Measurements from ENCODE around the gene KLF11.
A peak's percentile ranks its signal among the peaks of the same experiment; 100 is the strongest.

The KLF11 gene

DNA sequence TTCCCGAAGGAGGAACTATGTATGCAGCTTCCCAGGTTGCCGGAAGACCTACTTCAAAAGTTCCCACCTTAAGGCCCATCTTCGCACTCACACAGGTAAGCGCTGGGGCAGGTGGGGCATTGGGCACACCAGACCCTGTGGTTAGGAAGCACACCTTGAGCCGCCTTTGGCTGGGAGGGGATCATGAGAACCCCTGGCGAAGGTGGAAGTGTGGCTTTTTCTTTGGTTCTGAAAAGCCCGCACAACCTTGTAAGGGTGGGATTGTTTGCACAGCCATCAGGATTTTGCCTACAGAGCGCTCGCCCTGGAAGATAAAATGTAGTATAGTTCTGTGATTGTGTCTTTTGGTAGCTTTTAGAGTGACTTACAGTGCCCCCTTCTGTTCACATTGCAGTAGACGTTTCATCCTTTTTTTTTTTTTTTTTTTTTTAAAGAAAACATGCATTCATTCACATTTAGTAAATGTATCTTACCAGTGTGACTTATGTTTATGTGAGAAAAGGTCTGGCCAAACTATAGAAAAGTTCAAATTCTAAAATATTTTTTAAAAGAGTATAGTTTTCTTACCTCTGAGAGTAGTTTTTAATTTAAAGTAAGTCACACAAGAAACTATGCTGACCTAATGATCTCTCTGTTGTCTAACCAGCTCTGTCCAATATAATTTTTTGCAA lies 5.3 kb downstream of the KLF11 start:
- H3K4me1 ChIP-seq (ENCODE audit: control insufficient read depth, low read length) = no peaks in the 10 kb centered on the region
- H3K4me3 ChIP-seq (ENCODE audit: low read length) = no peak overlapping the region
- no peaks in the 10 kb centered on the region for H3K36me3 ChIP-seq (ENCODE audit: control insufficient read depth, low read length)
- H3K9me3 ChIP-seq (ENCODE audit: control insufficient read depth, insufficient read depth, low read length) = no peaks in the 10 kb centered on the region
- TF ChIP-seq EZH2phosphoT487 (IDR thresholded peaks at IDR 0.05; ENCODE audit: borderline replicate concordance, low read length) = no peak
- TF ChIP-seq, protein P1, sequence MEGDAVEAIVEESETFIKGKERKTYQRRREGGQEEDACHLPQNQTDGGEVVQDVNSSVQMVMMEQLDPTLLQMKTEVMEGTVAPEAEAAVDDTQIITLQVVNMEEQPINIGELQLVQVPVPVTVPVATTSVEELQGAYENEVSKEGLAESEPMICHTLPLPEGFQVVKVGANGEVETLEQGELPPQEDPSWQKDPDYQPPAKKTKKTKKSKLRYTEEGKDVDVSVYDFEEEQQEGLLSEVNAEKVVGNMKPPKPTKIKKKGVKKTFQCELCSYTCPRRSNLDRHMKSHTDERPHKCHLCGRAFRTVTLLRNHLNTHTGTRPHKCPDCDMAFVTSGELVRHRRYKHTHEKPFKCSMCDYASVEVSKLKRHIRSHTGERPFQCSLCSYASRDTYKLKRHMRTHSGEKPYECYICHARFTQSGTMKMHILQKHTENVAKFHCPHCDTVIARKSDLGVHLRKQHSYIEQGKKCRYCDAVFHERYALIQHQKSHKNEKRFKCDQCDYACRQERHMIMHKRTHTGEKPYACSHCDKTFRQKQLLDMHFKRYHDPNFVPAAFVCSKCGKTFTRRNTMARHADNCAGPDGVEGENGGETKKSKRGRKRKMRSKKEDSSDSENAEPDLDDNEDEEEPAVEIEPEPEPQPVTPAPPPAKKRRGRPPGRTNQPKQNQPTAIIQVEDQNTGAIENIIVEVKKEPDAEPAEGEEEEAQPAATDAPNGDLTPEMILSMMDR (IDR thresholded peaks at IDR 0.05; ENCODE audit: low read depth, low read length, poor library complexity, severe bottlenecking) = peak; percentile 57
- no peaks in the 10 kb centered on the region for H4K20me1 ChIP-seq (ENCODE audit: control insufficient read depth, insufficient read depth, low read depth, low read length)
- no peak overlapping the region for H3K27ac ChIP-seq (ENCODE audit: low read depth, low read length)
- no peaks in the 10 kb centered on the region for H3K9me2 ChIP-seq (replicated peaks; ENCODE audit: control insufficient read depth, low read length)
- H3K4me2 ChIP-seq (ENCODE audit: low read length) = no peak overlapping the region
- H3K79me2 ChIP-seq (ENCODE audit: control insufficient read depth, low read length) = no peaks in the 10 kb centered on the region
- H3K27me3 ChIP-seq (ENCODE audit: control insufficient read depth, low read length) = peaks cover 1% of the 10 kb centered on the region; the same call in 1 of the 2 replicates
- H3F3A ChIP-seq (ENCODE audit: control insufficient read depth, insufficient read depth) = no peaks in the 10 kb centered on the region

DNA sequence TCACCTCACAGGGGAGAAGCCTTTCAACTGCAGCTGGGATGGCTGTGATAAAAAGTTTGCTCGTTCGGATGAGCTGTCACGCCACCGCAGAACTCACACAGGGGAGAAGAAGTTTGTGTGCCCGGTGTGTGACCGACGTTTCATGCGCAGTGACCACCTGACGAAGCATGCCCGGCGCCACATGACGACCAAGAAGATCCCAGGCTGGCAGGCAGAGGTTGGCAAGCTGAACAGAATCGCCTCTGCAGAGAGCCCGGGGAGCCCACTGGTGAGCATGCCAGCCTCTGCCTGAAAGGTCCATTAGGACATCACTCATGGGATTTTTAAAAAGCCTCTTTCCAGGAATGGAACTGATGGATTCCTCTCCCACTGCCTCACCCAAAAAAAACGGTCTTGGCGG lies 8.9 kb downstream of the KLF11 start:
- H3F3A ChIP-seq (ENCODE audit: control insufficient read depth, insufficient read depth) = no peaks in the 10 kb centered on the region
- H3K4me3 ChIP-seq (ENCODE audit: low read length) = no peak overlapping the region
- no peaks in the 10 kb centered on the region for H3K9me2 ChIP-seq (replicated peaks; ENCODE audit: control insufficient read depth, low read length)
- H3K4me2 ChIP-seq (ENCODE audit: low read length) = no peak overlapping the region
- H3K27me3 ChIP-seq (ENCODE audit: control insufficient read depth, low read length) = peaks cover 15% of the 10 kb centered on the region
- no peaks in the 10 kb centered on the region for H3K79me2 ChIP-seq (ENCODE audit: control insufficient read depth, low read length)
- H3K36me3 ChIP-seq (ENCODE audit: control insufficient read depth, low read length) = no peaks in the 10 kb centered on the region
- no peaks in the 10 kb centered on the region for H3K9me3 ChIP-seq (ENCODE audit: control insufficient read depth, insufficient read depth, low read length)
- no peaks in the 10 kb centered on the region for H4K20me1 ChIP-seq (ENCODE audit: control insufficient read depth, insufficient read depth, low read depth, low read length)
- TF ChIP-seq, protein P1 (IDR thresholded peaks at IDR 0.05; ENCODE audit: low read depth, low read length, poor library complexity, severe bottlenecking) = no peak
- TF ChIP-seq EZH2phosphoT487 (IDR thresholded peaks at IDR 0.05; ENCODE audit: borderline replicate concordance, low read length) = no peak
- H3K27ac ChIP-seq (ENCODE audit: low read depth, low read length) = no peak overlapping the region
- H3K4me1 ChIP-seq (ENCODE audit: control insufficient read depth, low read length) = no peaks in the 10 kb centered on the region

DNA sequence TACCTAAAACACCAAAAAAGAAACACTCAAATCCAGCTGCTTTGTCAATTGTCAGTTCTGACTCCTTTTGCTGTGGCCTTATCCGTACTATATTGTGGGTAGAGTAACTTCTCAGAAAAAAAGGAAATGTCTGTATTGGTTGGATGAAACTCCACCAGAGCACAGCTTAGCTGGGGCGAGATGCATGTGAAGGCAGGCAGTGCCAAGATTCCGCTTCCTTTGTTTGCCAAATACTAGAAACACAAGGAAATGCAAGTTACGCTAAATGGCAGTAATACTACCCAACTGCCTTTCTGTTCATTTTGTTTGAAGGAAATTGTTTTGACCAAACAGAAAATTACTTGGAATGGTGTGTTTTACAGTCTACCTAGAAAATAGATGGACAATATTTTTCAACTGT lies 10.0 kb downstream of the KLF11 start:
- Histone ChIP-seq H3K36me3 (ENCODE audit: control insufficient read depth, low read length) (no peaks in the 10 kb centered on the region), H3K79me2 (ENCODE audit: control insufficient read depth, low read length) (no peaks in the 10 kb centered on the region), H3K4me1 (ENCODE audit: control insufficient read depth, low read length) (no peaks in the 10 kb centered on the region), H4K20me1 (ENCODE audit: control insufficient read depth, insufficient read depth, low read depth, low read length) (no peaks in the 10 kb centered on the region), H3K27me3 (ENCODE audit: control insufficient read depth, low read length) (peaks cover 15% of the 10 kb centered on the region), H3K4me2 (ENCODE audit: low read length) (no peak overlapping the region), H3K4me3 (ENCODE audit: low read length) (no peak overlapping the region), H3K9me3 (ENCODE audit: control insufficient read depth, insufficient read depth, low read length) (no peaks in the 10 kb centered on the region), H3K27ac (ENCODE audit: low read depth, low read length) (no peak overlapping the region), H3K9me2 (replicated peaks; ENCODE audit: control insufficient read depth, low read length) (no peaks in the 10 kb centered on the region), H3F3A (ENCODE audit: control insufficient read depth, insufficient read depth) (no peaks in the 10 kb centered on the region)
- TF ChIP-seq EZH2phosphoT487 (IDR thresholded peaks at IDR 0.05; ENCODE audit: borderline replicate concordance, low read length) = no peak
- TF ChIP-seq, protein P1 (IDR thresholded peaks at IDR 0.05; ENCODE audit: low read depth, low read length, poor library complexity, severe bottlenecking) = no peak

Data from DOHH2 (cell line).